PC-3 (cell line): ENCODE results near the gene TCOF1. TPM values are rescaled to one million over a fixed set of nuclear protein-coding genes. Genes with fewer than 3 reads are reported as not detected.

Experiments used
- ATAC-seq: fragments of 200-7000 bp; cut with Tn5 transposase; 2 replicates; pipeline ENCODE4 v1.9.1; 2020; ENCODE audit warnings: mild to moderate bottlenecking, moderate library complexity
- BruUV-seq: library from RNA; stranded (reverse); fragments of 400-500 nt; replicated peaks from 2 replicates; lab custom pipeline; 2021; lab: Mats Ljungman, UMichigan
- CTCF ChIA-PET: fragments of 300-600 bp; sonication (Branson Sonifier 250); formaldehyde crosslinking; loops from one replicate; lab custom pipeline; 2022; ENCODE audit warnings: antibody characterized with exemption; lab: Charles Lee
- POLR2A ChIA-PET: fragments of 300-600 bp; sonication (Branson Sonifier 250); formaldehyde crosslinking; loops from one replicate; lab custom pipeline; 2022; ENCODE audit warnings: antibody characterized with exemption; ENCODE audit not compliant: unreplicated experiment; lab: Charles Lee
- DNase-seq: peaks from one replicate; pipeline ENCODE4 v3.0.0-alpha.2; 2015
- H2AFZ ChIP-seq: fragments of 300-600 bp; sonication (generic); 2 replicates; pipeline ENCODE4 v1.6.0; 2016; ENCODE audit warnings: antibody characterized with exemption, low read length
- H3F3A ChIP-seq: fragments of 300-600 bp; sonication (generic); one replicate; pipeline ENCODE4 v1.6.0; 2017; ENCODE audit warnings: antibody characterized with exemption, low read length, control low read depth, mild to moderate bottlenecking; ENCODE audit not compliant: unreplicated experiment
- H3K27ac ChIP-seq: fragments of 300-600 bp; sonication (generic); 2 replicates; pipeline ENCODE4 v1.5.1; 2016; ENCODE audit warnings: mild to moderate bottlenecking, low read length
- H3K27me3 ChIP-seq: fragments of 300-600 bp; sonication (generic); 2 replicates; pipeline ENCODE4 v1.6.1; 2016; ENCODE audit warnings: low read length, mixed read lengths
- H3K36me3 ChIP-seq: fragments of 300-600 bp; sonication (generic); 2 replicates; pipeline ENCODE4 v1.6.1; 2016; ENCODE audit warnings: low read depth, mixed run types, low read length, mixed read lengths
- H3K4me1 ChIP-seq: fragments of 300-600 bp; sonication (generic); 2 replicates; pipeline ENCODE4 v1.5.1; 2016; ENCODE audit warnings: low read length; ENCODE audit not compliant: insufficient read depth
- H3K4me2 ChIP-seq: fragments of 300-600 bp; sonication (generic); 2 replicates; pipeline ENCODE4 v1.6.0; 2016; ENCODE audit warnings: low read length
- H3K4me3 ChIP-seq: fragments of 300-600 bp; sonication (generic); 2 replicates; pipeline ENCODE4 v1.5.1; 2016; ENCODE audit warnings: mild to moderate bottlenecking, low read length, mixed read lengths
- H3K79me2 ChIP-seq: fragments of 300-600 bp; sonication (generic); 2 replicates; pipeline ENCODE4 v1.6.1; 2017; ENCODE audit warnings: low read length, mixed read lengths
- H3K9ac ChIP-seq: fragments of 300-600 bp; sonication (generic); 2 replicates; pipeline ENCODE4 v1.6.0; 2016; ENCODE audit warnings: mild to moderate bottlenecking, low read length
- H3K9me2 ChIP-seq: fragments of 300-600 bp; sonication (generic); replicated peaks from 2 replicates; pipeline ENCODE4 v1.6.1; 2016; ENCODE audit warnings: mixed run types, low read length, mixed read lengths
- H3K9me3 ChIP-seq: fragments of 300-600 bp; sonication (generic); 2 replicates; pipeline ENCODE4 v1.6.1; 2016; ENCODE audit warnings: low read length, mixed read lengths
- H4K20me1 ChIP-seq: fragments of 300-600 bp; sonication (generic); 2 replicates; pipeline ENCODE4 v1.6.1; 2016; ENCODE audit warnings: low read length, mixed read lengths
- CTCF ChIP-seq: fragments of 300-600 bp; sonication (generic); conservative IDR thresholded peaks from 2 replicates; pipeline ENCODE4 v1.5.1; 2017; ENCODE audit warnings: antibody characterized with exemption, low read depth, mild to moderate bottlenecking, low read length
- EZH2 ChIP-seq: fragments of 300-600 bp; sonication (generic); IDR thresholded peaks from one replicate; pipeline ENCODE4 v1.6.1; 2017; ENCODE audit warnings: antibody characterized with exemption, mild to moderate bottlenecking, low read length; ENCODE audit not compliant: unreplicated experiment
- EZH2phosphoT487 ChIP-seq: fragments of 300-600 bp; sonication (generic); IDR thresholded peaks from 2 replicates; pipeline ENCODE4 v1.6.1; 2018; ENCODE audit warnings: mild to moderate bottlenecking, antibody characterized with exemption, low read length, borderline replicate concordance
- intact Hi-C: fragments of 100-400 bp; cut with micrococcal nuclease; formaldehyde crosslinking; loops from 2 replicates; pipeline ENCODE4 v1.9.0; 2023
- total RNA-seq: library from RNA; depleted of rRNA; stranded (reverse); fragments of >200 nt; gene quantifications from 2 replicates; pipeline ENCODE4 v1.2.3, GENCODE V29; 2014

The TCOF1 gene
- total RNA-seq, 1 experiment from 2014 or later: 113 TPM

GRCh38 chr5:150317048-150318003 is 40.2 kb upstream of the TCOF1 start:
- H3K36me3 ChIP-seq: no peaks in the 10 kb centered on the region
- H3K27me3 ChIP-seq: no peaks in the 10 kb centered on the region
- no peaks in the 10 kb centered on the region for H3F3A ChIP-seq
- peak overlapping the region; percentile 61 for H3K27ac ChIP-seq
- ChIA-PET POLR2A (interaction anchor here (0.6 kb wide), 1 partner anchor 90 kb away, joined by 5 read pairs; no protein-coding TSS in a partner anchor), CTCF (interaction anchor here (0.9 kb wide), 2 partner anchors 30 to 187 kb away, joined by 3 read pairs; no protein-coding TSS in a partner anchor)
- H3K4me1 ChIP-seq: peaks cover 58% of the 10 kb centered on the region
- TF ChIP-seq EZH2phosphoT487 (no peak), CTCF (no peak), EZH2 (no peak)
- peak; percentile 94 for ATAC-seq
- peak overlapping the region; percentile 14; the same call in 1 of the 2 replicates for H3K9ac ChIP-seq
- H3K4me2 ChIP-seq: peak overlapping the region; percentile 54
- H3K9me3 ChIP-seq: no peaks in the 10 kb centered on the region
- H4K20me1 ChIP-seq: no peaks in the 10 kb centered on the region
- no peaks in the 10 kb centered on the region for H3K79me2 ChIP-seq
- no peak overlapping the region for H3K4me3 ChIP-seq
- no peaks in the 10 kb centered on the region for H3K9me2 ChIP-seq
- intact Hi-C loops: no loop called here
- H2AFZ ChIP-seq: no peak overlapping the region
- no TSS peak for BruUV-seq
- DNase-seq: peak; percentile 96

GRCh38 chr5:150318613-150319483 is 38.6 kb upstream of the TCOF1 start:
- ChIA-PET CTCF (no interaction called here), POLR2A (no interaction called here)
- H3K79me2 ChIP-seq: no peaks in the 10 kb centered on the region
- no peak overlapping the region for H2AFZ ChIP-seq
- TF ChIP-seq EZH2: no peak
- no peak for TF ChIP-seq CTCF
- ATAC-seq (no peak), DNase-seq (no peak)
- H4K20me1 ChIP-seq: no peaks in the 10 kb centered on the region
- no peak overlapping the region for H3K4me3 ChIP-seq
- H3K4me2 ChIP-seq: no peak overlapping the region
- no peaks in the 10 kb centered on the region for H3K36me3 ChIP-seq
- H3K9ac ChIP-seq: no peak overlapping the region
- H3K9me2 ChIP-seq: no peaks in the 10 kb centered on the region
- H3K4me1 ChIP-seq: peaks cover 63% of the 10 kb centered on the region
- H3F3A ChIP-seq: no peaks in the 10 kb centered on the region
- H3K27ac ChIP-seq: no peak overlapping the region
- H3K9me3 ChIP-seq: no peaks in the 10 kb centered on the region
- intact Hi-C loops: no loop called here
- BruUV-seq: no TSS peak
- H3K27me3 ChIP-seq: no peaks in the 10 kb centered on the region
